HG02763 (cell line): ENCODE data around the gene SHPK.

Experiments
- ATAC-seq: cut with Tn5 transposase; IDR thresholded peaks from one replicate; pipeline ENCODE4 v1.9.1; 2021; ENCODE audit warnings: mild to moderate bottlenecking, moderate library complexity; ENCODE audit not compliant: unreplicated experiment

Gene SHPK, protein sequence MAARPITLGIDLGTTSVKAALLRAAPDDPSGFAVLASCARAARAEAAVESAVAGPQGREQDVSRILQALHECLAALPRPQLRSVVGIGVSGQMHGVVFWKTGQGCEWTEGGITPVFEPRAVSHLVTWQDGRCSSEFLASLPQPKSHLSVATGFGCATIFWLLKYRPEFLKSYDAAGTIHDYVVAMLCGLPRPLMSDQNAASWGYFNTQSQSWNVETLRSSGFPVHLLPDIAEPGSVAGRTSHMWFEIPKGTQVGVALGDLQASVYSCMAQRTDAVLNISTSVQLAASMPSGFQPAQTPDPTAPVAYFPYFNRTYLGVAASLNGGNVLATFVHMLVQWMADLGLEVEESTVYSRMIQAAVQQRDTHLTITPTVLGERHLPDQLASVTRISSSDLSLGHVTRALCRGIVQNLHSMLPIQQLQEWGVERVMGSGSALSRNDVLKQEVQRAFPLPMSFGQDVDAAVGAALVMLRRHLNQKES

DNA sequence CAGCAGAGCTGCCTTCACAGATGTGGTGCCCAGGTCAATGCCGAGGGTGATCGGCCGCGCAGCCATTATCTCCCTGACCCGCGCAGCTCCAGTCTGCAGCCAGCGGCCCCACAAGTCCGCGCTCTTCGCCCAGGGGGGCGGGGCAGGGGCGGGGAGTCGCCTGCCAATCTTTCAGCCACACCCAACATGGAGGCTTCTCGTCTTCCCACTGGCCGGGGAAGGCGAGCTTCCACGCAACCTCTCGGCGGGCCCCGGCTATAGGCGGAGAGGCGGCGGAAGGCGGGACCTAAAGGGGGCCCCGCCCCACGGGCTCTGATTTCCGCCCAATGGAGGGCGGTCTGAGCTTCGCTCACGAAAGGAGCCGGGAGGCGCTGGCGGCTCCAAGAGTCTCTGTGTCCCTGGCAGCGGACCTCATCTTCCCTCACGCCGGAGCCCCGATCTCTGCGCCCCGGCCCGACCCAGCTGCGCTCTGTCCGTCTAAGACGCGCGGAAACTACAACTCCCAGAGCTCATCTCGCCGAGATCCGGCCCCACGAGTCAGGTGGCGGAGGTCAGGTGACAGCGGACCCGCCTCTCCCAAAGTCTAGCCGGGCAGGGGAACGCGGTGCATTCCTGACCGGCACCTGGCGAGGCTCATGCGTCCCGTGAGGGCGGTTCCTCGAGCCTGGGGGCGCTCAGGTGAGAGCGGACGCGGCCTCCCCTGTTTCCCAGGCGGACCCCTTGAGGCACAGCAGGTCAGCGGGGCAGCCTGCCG, at the start of gene SHPK, which contains the start of gene CTNS:
TSS of gene SHPK (minus strand) at position 97 of the 754 bp plus-strand sequence. CDS start at position 66, 31 bp downstream.
TSS of gene CTNS (plus strand) at position 607 of the 754 bp plus-strand sequence. CDS start 3,447 bp downstream, outside the sequence.
- peak; percentile 93 for ATAC-seq

DNA sequence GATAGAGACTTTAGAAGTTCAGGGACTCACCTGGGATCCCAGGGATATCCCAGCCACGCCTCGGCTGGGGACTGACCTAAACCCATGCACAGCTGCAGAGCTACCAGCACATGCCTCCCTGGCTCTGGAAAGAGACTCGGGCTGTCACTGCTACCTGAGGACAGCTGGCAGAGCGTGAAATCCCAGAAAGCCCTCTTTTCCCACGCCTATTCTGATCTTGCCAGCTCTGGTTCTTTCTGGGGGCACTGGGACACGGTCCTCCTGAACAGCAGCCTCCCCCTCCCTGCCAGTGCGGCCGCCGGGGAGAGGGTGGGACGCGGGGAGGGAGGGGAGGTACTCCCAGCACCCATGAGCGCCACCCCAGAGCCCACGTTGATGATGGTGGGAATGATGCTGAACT, 49.1 kb upstream of the SHPK start:
- ATAC-seq = no peak

DNA sequence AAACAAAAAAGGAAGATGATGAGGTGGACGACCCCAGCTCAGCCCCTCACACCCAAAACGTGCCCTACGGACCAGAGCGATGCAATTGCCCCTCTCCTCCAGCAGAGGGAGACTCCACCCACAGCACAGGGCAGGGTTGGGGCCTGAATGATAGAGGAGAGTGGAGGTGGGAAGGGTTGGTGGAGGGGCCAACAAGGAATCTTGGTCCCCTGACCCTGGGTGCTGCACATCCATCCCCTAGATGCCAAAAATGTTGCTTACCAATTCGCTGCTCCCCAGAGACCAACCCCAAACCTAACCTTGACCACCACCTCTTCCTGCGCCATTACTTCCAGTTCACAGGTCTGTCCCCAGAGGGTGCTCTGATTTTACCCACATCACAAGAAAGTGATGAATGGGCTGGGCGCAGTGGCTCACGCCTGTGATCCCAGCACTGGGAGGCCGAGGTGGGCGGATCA, 47.0 kb upstream of the SHPK start:
- no peak for ATAC-seq

DNA sequence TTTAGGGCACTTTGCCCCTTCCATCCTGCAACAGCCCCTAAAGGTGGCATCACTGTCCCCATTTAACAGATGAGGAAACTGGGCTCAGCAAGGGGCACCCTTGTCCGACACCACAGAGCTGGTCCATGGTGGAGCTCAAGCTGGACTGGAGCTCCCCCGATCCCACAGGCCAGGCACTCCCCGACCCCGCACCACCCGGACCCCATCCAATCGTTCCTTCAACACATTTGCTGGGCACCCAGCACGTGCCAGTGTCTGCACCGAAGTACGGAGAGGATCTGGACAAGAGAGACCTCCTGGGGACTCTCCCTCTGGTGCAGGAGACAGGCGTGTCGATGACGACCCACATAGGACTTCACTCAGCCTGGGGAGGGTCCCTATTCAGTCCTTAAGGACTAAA, 46.0 kb upstream of the SHPK start:
- ATAC-seq = no peak

DNA sequence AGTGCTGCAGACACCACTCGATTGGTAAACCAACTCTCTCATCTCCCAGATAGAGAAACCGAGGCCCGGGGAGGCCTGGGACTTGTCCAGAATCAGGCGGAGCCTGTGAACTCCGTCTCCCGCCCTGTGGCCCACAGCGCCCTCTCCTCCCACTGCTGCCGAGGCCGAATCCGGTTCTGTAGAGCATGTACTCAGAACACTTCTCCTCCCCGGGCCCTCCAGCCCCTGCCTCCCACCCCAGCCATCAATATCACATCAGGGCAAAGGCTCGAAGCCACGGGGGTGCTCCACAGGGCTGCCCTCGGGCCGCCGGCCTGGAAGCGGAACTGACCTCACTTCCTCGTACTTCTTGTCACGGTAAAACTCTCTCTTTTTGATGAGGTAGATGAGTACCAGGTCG, 45.5 kb upstream of the SHPK start:
- no peak for ATAC-seq

DNA sequence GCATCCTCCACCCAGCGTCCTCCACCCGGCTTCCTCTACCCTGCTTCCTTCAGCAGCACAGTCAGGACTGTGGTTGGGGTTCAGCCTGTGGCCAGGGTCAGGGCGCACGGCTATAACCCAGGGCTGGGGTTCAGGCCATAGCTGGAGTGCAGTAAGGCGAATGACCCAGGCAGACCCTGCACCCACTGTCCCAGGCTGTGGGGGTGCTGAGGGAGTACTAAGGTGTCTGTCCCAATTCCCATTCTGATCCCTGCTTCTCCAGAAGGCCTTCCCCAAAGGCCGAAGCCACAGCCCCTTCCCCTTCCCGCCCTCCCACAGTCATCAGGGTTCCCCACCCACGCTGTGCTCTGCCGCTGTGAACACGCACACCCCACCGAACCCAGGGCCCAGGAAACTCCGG, 45.0 kb upstream of the SHPK start:
- no peak for ATAC-seq

DNA sequence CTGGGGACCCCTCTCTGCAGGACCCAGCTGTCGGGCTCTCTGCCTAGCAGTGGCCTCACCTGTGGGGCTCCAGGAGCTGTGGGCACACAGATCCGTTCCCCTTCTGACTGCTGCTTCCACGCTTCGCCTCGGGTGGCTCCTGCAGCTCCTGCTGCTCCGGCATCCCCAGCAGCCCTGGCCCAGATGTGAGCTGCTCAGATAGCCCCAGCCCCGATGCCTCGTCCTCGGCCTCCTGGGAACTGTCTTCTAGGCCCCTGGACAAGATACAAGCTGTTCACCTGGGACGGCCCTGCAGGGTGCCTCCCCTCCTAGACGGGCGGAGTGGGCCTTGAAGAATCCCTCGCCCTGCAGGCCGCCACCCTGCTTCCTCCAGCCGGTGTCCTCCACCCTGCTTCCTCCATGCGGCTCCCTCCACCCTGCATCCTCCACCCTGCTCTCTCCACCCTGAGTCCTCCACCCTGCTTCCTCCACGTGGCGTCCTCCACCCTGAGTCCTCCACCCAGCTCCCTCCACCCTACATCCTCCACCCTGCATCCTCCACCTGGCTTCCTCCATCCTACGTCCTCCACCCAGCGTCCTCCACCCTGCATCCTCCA, 43.6 kb upstream of the SHPK start:
- no peak for ATAC-seq

DNA sequence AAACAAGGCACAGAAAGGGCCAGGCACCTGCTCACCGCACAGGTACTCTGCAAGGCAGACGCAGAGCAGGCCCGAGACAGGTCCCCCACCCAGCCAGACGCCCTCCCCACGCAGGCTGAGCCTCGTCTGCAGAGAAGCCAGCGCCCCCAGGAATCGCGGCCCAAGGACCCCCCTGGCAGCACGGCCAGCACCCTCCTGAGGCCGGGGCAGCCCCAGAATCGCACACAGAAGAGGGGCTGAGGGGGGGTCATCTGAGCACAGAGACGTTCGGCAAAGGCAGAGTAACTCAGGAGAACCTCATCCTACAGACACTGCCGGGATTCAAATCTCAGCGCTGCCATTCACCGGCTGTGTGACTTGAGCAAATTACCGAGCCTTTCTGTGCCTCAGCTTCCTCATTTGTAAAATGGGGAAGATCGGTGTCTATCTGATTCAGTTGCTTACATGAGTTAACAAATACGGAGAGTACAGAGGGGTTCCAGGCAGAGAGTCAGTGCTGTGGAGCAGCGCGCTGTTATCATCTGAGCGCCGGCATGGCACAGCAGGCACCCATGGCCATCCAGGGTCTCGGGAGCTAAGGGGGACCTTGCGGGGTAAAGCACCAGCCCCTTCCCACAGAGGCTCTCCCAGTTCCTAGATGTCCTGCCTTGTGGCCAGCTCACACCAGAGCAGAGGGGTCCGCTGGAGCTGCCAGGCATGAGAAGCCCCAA, 42.9 kb upstream of the SHPK start:
- ATAC-seq = no peak

DNA sequence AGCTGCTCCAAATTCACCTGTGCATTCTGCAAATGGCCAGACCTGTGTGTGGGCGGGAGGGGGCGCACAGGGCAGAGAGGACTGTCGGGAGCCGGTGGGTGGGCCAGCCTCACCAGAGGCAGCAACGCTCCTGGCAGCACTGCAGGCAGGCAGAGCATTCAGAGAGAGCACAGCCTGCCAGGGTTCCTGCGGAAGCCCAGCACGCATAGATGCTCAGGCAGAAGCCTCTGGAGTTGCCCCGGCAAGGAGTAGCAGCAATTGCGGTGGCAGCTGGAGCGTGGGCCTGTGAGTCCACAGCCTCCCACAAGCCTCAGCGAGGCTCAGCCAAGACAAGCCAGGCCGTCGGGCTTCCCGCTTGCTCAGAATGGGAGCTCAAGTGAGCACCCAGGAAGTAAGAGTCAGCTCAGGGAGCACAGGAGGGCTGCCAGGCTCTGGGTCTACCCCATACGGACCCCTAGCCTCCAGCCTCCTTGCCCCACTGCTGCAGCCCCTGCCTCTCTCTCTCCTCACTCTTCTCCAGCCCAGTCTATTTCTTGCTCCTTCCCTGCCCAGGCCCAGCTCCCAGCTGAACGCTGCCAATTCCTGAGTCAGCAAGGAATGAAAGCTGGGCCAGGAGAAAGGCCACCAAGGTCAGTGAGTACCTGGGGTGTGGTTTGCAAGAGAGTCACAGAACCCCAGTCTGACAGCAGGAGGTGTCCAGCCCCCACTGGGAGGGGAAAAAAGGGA, 42.2 kb upstream of the SHPK start:
- ATAC-seq = no peak

DNA sequence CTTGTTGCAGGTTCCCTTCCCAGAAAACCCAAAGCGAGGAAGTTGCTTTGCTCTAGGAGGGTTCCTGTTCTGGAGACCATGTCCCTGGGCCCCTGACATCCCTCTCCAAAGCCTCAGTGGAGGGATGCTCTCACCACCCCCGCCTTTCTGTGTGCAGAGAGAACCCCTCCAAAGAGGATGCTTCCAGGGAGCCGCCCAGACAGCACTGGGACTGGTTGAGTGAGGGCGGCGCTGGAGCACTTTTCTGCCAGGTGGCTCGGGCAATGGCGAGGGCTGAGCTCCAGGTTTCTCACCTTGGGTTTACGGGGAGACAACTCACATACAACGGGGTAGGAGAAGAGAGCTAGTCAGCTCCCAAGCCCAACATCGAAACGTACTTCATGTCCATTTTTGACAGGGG, 39.8 kb upstream of the SHPK start:
- no peak for ATAC-seq

DNA sequence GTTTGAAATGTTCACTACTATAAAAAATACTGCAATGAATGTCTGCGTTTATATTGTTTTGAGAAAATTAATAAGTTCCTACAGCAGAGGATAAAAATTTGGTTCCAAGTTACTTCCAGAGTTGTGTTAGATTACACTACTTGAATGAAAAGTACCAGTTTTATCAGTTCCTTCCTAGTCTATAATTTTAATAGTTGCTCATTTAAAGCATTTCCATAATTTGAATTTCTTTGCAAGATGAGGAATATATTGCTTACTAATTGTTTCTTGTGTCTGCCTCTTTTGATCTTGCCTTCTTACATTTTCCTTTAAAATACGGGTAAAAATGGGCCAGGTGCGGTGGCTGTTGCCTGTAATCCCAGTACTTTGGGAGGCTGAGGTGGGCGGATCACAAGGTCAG, 36.5 kb upstream of the SHPK start:
- no peak for ATAC-seq

DNA sequence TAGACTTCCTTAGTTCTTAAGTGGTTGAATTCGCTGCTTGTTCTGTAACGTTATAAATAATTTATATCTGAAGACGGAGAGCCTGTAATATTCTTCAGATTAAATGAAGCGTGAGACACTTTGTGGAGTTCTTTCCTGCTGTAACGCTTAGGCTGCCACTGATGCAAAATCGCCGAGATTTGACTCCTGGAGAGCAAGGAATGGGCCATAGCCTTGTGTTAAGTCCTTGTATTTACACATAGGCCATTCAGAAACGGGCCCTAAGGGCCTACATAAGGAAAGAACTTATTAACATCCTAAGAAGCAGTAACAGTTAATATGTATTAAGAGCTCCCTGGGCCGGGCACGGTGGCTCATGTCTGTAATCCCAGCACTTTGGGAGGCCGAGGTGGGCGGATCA, 33.5 kb upstream of the SHPK start:
- no peak for ATAC-seq

DNA sequence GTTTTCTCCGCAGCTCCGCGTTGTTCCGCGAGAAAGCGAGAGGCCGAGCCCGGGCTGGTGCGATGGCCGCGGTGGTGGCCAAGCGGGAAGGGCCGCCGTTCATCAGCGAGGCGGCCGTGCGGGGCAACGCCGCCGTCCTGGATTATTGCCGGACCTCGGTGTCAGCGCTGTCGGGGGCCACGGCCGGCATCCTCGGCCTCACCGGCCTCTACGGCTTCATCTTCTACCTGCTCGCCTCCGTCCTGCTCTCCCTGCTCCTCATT, 33.0 kb upstream of the SHPK start:
- peak; percentile 3 for ATAC-seq

DNA sequence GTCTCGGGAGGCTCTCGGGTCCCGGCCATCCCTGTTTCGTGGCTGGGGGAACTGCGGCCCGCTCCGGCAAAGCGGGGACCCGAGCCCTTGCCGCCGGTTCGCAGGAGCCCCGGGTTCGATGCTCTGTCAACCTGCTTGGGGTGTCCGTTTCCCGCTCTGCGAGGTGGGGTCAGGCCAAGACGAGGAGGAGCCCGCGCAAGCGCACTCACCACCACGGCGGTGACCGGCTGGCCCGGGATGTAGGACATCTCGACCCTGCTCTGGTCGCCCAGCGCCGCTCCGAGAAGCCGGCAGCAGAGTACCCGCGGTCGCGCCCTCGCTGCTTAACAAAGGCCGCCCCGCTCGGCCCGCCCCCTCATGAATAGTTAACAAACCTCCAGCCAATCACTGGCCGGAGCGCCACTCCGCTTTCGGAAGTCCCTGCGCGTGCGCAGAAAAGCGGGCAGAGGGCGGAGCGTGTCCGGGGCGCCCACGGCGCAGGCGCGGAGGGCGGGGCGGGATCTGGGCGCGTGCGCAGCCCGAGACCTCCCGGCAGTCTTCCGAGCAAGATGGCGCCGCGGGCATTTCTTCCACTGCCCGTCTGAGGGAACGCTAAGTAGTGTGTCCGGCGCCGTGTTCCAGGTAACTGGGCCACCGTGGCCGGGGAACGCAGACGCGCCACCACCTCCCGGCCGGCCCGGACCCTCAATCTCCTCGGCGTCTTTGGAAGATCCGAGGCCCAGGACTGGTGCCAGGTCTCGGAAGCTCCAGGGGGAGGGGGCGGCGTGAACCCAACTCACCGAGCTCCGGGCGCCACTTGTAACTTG, 32.4 kb upstream of the SHPK start, which contains the start of the genes EMC6 and TAX1BP3:
TSS of gene EMC6 (plus strand) at position 534 of the 806 bp plus-strand sequence. CDS start 335 bp downstream, outside the sequence.
TSS of gene TAX1BP3 (minus strand) at position 300 of the 806 bp plus-strand sequence. CDS start at position 248, 52 bp downstream.
- peak; percentile 88 for ATAC-seq

DNA sequence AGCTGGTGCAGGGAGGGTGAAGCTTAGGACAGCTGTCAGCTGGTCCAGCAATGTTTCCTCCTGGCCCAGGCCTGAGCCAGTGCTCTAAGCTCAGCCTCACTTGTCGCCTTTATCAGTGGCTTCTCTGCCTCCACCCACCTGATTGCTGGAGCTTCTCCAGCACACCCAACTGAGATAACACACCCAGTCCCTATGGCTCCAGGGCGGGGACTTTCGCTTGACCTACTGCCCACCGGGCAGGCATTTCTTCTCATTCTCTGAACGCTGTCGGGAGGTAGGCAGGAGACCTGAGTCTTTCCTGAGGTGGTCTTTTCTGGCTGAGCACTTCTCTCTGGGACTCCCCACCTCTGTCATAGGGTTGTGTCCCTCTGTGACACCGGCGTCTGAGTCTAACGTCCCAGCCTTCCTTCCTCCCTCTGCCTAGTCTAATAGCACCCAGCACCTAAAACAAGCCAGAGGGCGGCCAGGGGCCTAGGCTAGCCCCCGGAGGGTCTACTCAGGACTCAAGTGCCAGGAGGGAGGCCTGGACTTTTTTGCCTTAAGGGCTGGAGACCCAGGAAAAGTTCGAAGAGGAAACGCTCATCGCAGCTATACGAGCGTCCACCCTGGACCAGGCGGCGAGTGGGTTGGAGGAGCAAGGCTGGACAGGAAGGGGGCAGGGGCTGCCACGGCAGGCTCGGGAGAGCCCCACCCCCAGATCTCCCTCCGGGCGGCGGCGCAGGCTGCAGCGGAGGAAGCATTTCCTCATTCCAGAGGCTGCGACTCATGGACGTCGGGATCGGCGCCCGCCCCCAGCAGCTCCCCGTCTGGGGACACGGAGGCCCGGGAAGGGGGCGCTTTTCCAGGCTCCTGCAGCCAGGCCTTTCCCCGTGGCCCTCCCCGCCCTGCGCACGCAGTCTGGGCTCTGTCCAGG, 31.6 kb upstream of the SHPK start:
- ATAC-seq = peak; percentile 8

DNA sequence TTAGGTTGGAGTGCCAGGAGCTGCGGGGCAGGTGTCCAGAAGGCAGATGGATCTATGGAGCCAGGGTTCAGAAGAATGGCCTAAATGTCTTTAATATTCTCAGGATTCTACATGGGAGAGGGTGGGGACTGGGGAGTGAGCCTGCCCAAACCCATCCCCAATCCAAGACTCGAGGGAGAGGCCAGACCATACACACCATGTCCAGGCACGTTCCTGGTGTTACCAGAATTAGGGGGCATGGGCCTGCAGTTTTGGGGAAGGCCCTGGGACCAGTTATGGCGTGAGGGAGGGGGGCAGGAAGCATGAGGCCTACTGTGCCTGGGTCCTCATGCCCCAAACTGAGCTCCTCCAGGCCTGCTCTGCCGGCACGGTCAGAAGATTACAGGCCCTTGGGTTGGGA, 30.5 kb upstream of the SHPK start:
- ATAC-seq = no peak

DNA sequence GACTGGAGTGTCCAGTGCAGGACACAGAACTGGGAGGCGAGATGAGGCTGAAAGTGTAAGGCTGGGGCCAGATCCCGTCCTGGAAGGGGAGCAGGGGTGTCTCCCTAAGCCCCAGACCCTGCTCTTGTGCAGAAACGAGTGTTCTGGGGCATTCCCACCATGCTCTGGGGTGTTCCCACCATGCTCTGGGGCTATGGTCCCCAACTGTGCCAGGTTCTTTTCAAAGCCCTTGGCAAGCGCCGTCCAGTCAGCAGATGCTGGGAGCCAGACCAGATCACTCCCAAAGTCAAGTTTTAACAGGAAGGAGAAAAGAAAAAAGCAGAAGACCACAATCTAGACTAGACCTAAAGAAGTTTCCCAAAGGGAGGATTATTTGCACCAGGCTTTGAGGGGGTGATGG, 29.8 kb upstream of the SHPK start:
- no peak for ATAC-seq
